H1 (cell line): Measurements from ENCODE around the gene CIT. TPM values are rescaled to one million over a fixed set of nuclear protein-coding genes. Genes with fewer than 3 reads are reported as not detected.

Experiments
- CTCF ChIA-PET: fragments of 300-600 bp; sonication (Branson Sonifier 250); formaldehyde crosslinking; loops from one replicate; lab custom pipeline; 2021; ENCODE audit not compliant: partially characterized antibody; lab: Charles Lee
- POLR2A ChIA-PET: fragments of 300-600 bp; sonication (Branson Sonifier 250); formaldehyde crosslinking; loops from one replicate; lab custom pipeline; 2021; ENCODE audit warnings: inconsistent platforms; ENCODE audit not compliant: partially characterized antibody; lab: Charles Lee
- DNase-seq, 2 experiments: peaks; one replicate each; pipeline versions ENCODE4 v3.0.0 to v3.0.0-alpha.2; 2010 to 2022; ENCODE audit warnings: low spot score in 2 of 2, low read depth in 1 of 2, mixed read lengths in 1 of 2
- FAIRE-seq: peaks from 2 replicates; lab custom pipeline; 2011; peaks lifted over from hg19 to GRCh38; lab: Jason Lieb, UNC
- H2AFZ ChIP-seq: 2 replicates; pipeline ENCODE4 v1.8.1; 2012; ENCODE audit warnings: low read length, inconsistent platforms
- H2AK5ac ChIP-seq: 2 replicates; pipeline ENCODE4 v1.6.1; 2013; ENCODE audit warnings: low read depth, low read length
- H2BK120ac ChIP-seq: replicated peaks from 2 replicates; pipeline ENCODE3; 2013; ENCODE audit warnings: low read depth, low read length, inconsistent platforms
- H2BK12ac ChIP-seq: 2 replicates; pipeline ENCODE4 v1.6.1; 2013; ENCODE audit warnings: low read depth, low read length
- H2BK15ac ChIP-seq: 2 replicates; pipeline ENCODE4 v1.6.1; 2013; ENCODE audit warnings: low read length
- H2BK20ac ChIP-seq: 2 replicates; pipeline ENCODE4 v1.6.1; 2013; ENCODE audit warnings: low read length
- H2BK5ac ChIP-seq: 2 replicates; pipeline ENCODE4 v1.6.1; 2013; ENCODE audit warnings: low read depth, low read length
- H3K14ac ChIP-seq: 2 replicates; pipeline ENCODE4 v1.6.1; 2013; ENCODE audit warnings: inconsistent platforms; ENCODE audit not compliant: insufficient read length
- H3K18ac ChIP-seq: 2 replicates; pipeline ENCODE4 v1.6.1; 2013; ENCODE audit warnings: low read length; ENCODE audit errors: extremely low read depth
- H3K23ac ChIP-seq: 2 replicates; pipeline ENCODE4 v1.6.1; 2013; ENCODE audit warnings: inconsistent platforms; ENCODE audit not compliant: insufficient read length
- H3K23me2 ChIP-seq: 2 replicates; pipeline ENCODE4 v1.6.1; 2013; ENCODE audit warnings: low read depth, low read length
- H3K27ac ChIP-seq: 2 replicates; pipeline ENCODE4 v1.6.1; 2011; ENCODE audit warnings: low read depth, low read length, inconsistent platforms
- H3K27me3 ChIP-seq, 4 experiments: replicated peaks in 1 of 4; 1 replicate in 1 of 4; 2 replicates in 3 of 4; pipeline versions ENCODE4 v1.6.1 to v1.8.1; 2011 to 2013; ENCODE audit warnings: low read length in 3 of 4, mild to moderate bottlenecking in 3 of 4, inconsistent platforms in 2 of 4, mixed read lengths in 2 of 4, moderate library complexity in 1 of 4; ENCODE audit not compliant: control insufficient read depth in 3 of 4, insufficient read depth in 3 of 4; ENCODE audit errors: extremely low read depth in 1 of 4
- H3K36me3 ChIP-seq, 4 experiments: 2 replicates each; pipeline versions ENCODE4 v1.6.1 to v1.8.1; 2011 to 2013; ENCODE audit warnings: mild to moderate bottlenecking in 4 of 4, low read length in 3 of 4, moderate library complexity in 2 of 4, control low read depth in 1 of 4, inconsistent platforms in 1 of 4; ENCODE audit not compliant: insufficient read depth in 4 of 4, control insufficient read depth in 2 of 4
- H3K4ac ChIP-seq: replicated peaks from 2 replicates; pipeline ENCODE3; 2013; ENCODE audit warnings: low read length, low read depth, mixed read lengths, inconsistent platforms; ENCODE audit not compliant: insufficient read length
- H3K4me1 ChIP-seq, 4 experiments: replicated peaks in 1 of 4; 1 replicate in 1 of 4; 2 replicates in 3 of 4; pipeline versions ENCODE4 v1.6.1 to v1.8.1; 2011 to 2013; ENCODE audit warnings: low read length in 3 of 4, inconsistent platforms in 2 of 4, mixed read lengths in 1 of 4; ENCODE audit not compliant: insufficient read depth in 4 of 4, control insufficient read depth in 3 of 4
- H3K4me2 ChIP-seq, 2 experiments: 2 replicates each; pipeline versions ENCODE4 v1.6.1 to v1.8.1; 2011 to 2013; ENCODE audit warnings: low read depth in 2 of 2, low read length in 2 of 2, control low read depth in 1 of 2, inconsistent platforms in 1 of 2, mild to moderate bottlenecking in 1 of 2; ENCODE audit not compliant: insufficient read depth in 1 of 2
- H3K4me3 ChIP-seq, 4 experiments: fragments of 200-600, 300-600 bp in 1 of 4; sonication (generic), shearing (Covaris generic), sonication (Bioruptor Twin) in 1 of 4; 2 replicates each; pipeline versions ENCODE4 v1.5.1 to v1.8.1; 2011 to 2016; ENCODE audit warnings: low read length in 4 of 4, low read depth in 3 of 4, control low read depth in 2 of 4, inconsistent platforms in 2 of 4, mild to moderate bottlenecking in 2 of 4, mixed read lengths in 1 of 4, moderate library complexity in 1 of 4; ENCODE audit not compliant: insufficient read depth in 2 of 4; ENCODE audit errors: extremely low read depth in 1 of 4
- H3K56ac ChIP-seq: replicated peaks from 2 replicates; pipeline ENCODE3; 2013; ENCODE audit warnings: low read depth, mild to moderate bottlenecking, mixed read lengths, low read length, inconsistent platforms; ENCODE audit not compliant: insufficient read length
- H3K79me1 ChIP-seq: 2 replicates; pipeline ENCODE4 v1.6.1; 2013; ENCODE audit warnings: low read depth, low read length, control low read depth
- H3K79me2 ChIP-seq, 2 experiments: 2 replicates each; pipeline versions ENCODE4 v1.6.1 to v1.8.1; 2012 to 2013; ENCODE audit warnings: low read length in 2 of 2, mild to moderate bottlenecking in 2 of 2, inconsistent platforms in 1 of 2; ENCODE audit not compliant: insufficient read depth in 2 of 2, control insufficient read depth in 1 of 2
- H3K9ac ChIP-seq, 4 experiments: replicated peaks in 1 of 4; 1 replicate in 1 of 4; 2 replicates in 3 of 4; pipeline versions ENCODE4 v1.6.1 to v1.8.1; 2011 to 2013; ENCODE audit warnings: low read depth in 3 of 4, low read length in 3 of 4, control low read depth in 2 of 4, mild to moderate bottlenecking in 2 of 4, moderate library complexity in 2 of 4, inconsistent platforms in 1 of 4; ENCODE audit errors: extremely low read depth in 1 of 4
- H3K9me3 ChIP-seq, 2 experiments: 2 replicates each; pipeline versions ENCODE4 v1.6.1 to v1.8.1; 2012 to 2013; ENCODE audit warnings: mild to moderate bottlenecking in 2 of 2, moderate library complexity in 2 of 2, control low read depth in 1 of 2, inconsistent platforms in 1 of 2, low read depth in 1 of 2, low read length in 1 of 2, mixed read lengths in 1 of 2; ENCODE audit not compliant: insufficient read depth in 2 of 2
- H4K20me1 ChIP-seq, 2 experiments: replicated peaks in 1 of 2; 2 replicates each; pipeline versions ENCODE3 to v1.8.1; 2011 to 2013; ENCODE audit warnings: inconsistent platforms in 2 of 2, low read length in 2 of 2, mild to moderate bottlenecking in 1 of 2; ENCODE audit not compliant: insufficient read depth in 2 of 2, control insufficient read depth in 1 of 2
- H4K5ac ChIP-seq: 2 replicates; pipeline ENCODE4 v1.6.1; 2013; ENCODE audit warnings: low read length, low read depth, mixed read lengths, inconsistent platforms; ENCODE audit not compliant: insufficient read length
- H4K8ac ChIP-seq: 2 replicates; pipeline ENCODE4 v1.8.0; 2013; ENCODE audit warnings: mild to moderate bottlenecking, moderate library complexity, low read length, inconsistent platforms; ENCODE audit not compliant: insufficient read depth; ENCODE audit errors: extremely low read depth
- H4K91ac ChIP-seq: replicated peaks from 2 replicates; pipeline ENCODE3; 2013; ENCODE audit warnings: low read length, mixed read lengths, inconsistent platforms; ENCODE audit not compliant: insufficient read length
- BACH1 ChIP-seq: IDR thresholded peaks from 2 replicates; pipeline ENCODE4 v1.6.1; 2012; ENCODE audit warnings: low read length, improper control_type of control experiment
- CTCF ChIP-seq, 3 experiments: IDR thresholded peaks; 1 replicate in 2 of 3; 2 replicates in 1 of 3; pipeline versions ENCODE4 v1.5.1 to v1.6.1; 2011; ENCODE audit warnings: low read length in 3 of 3, mild to moderate bottlenecking in 3 of 3, inconsistent platforms in 2 of 3, low read depth in 1 of 3, moderate library complexity in 1 of 3; ENCODE audit not compliant: insufficient read depth in 1 of 3; ENCODE audit errors: control extremely low read depth in 1 of 3
- E2F6 ChIP-seq: IDR thresholded peaks from 2 replicates; pipeline ENCODE4 v1.6.1; 2012; ENCODE audit warnings: inconsistent platforms
- EZH2 ChIP-seq: fragments of 200-600 bp; sonication (generic); IDR thresholded peaks from 2 replicates; pipeline ENCODE4 v1.7.1; 2012; ENCODE audit warnings: low read depth, mild to moderate bottlenecking, moderate library complexity, low read length, inconsistent platforms; ENCODE audit not compliant: severe bottlenecking
- FOSL1 ChIP-seq: IDR thresholded peaks from 2 replicates; pipeline ENCODE4 v1.6.1; 2011; ENCODE audit warnings: mild to moderate bottlenecking, low read depth, low read length, moderate library complexity; ENCODE audit not compliant: insufficient read depth
- GABPA ChIP-seq: IDR thresholded peaks from 2 replicates; pipeline ENCODE4 v1.6.1; 2011; ENCODE audit warnings: mild to moderate bottlenecking, low read length, moderate library complexity, borderline replicate concordance; ENCODE audit not compliant: insufficient read depth
- MAFK ChIP-seq: IDR thresholded peaks from 2 replicates; pipeline ENCODE4 v1.6.1; 2012; ENCODE audit warnings: low read depth, mild to moderate bottlenecking, improper control_type of control experiment, low read length
- POU5F1 ChIP-seq: IDR thresholded peaks from 2 replicates; pipeline ENCODE4 v1.6.1; 2011; ENCODE audit warnings: low read depth, mild to moderate bottlenecking, low read length, moderate library complexity
- SIX5 ChIP-seq: IDR thresholded peaks from 2 replicates; pipeline ENCODE4 v1.6.1; 2011; ENCODE audit warnings: mild to moderate bottlenecking, low read depth, low read length
- YY1 ChIP-seq: IDR thresholded peaks from 2 replicates; pipeline ENCODE4 v1.6.1; 2011; ENCODE audit warnings: low read depth, mild to moderate bottlenecking, low read length
- ZNF274 ChIP-seq: IDR thresholded peaks from 2 replicates; pipeline ENCODE4 v1.7.0; 2012; ENCODE audit warnings: low read length, borderline replicate concordance; ENCODE audit errors: extremely low read depth
- WGBS, 2 experiments: shearing (Covaris generic) in 1 of 2; methylation state at CpG; one replicate each; pipeline versions ENCODE4 v1.1.6 to v1.1.7; 2013 to 2015; ENCODE audit warnings: low lambda C conversion rate in 2 of 2, mixed read lengths in 2 of 2, inconsistent platforms in 1 of 2, low coverage in 1 of 2, missing lambda C conversion rate in 1 of 2; ENCODE audit not compliant: insufficient replicate concordance in 2 of 2, insufficient coverage in 1 of 2, insufficient read length in 1 of 2; ENCODE audit errors: extremely low coverage in 1 of 2, missing lambda C conversion rate in 1 of 2; 5-methylcytosine and 5-hydroxymethylcytosine counted together
- polyA plus RNA-seq, 7 experiments: library from polyadenylated mRNA; depleted of rRNA in 3 of 7; stranded (reverse) in 5 of 7; unstranded in 2 of 7; fragments of >200 nt in 5 of 7; fragments of 200-250 nt in 2 of 7; gene quantifications; 1 replicate in 5 of 7; 2 replicates in 1 of 7; 4 replicates in 1 of 7; pipeline versions ENCODE4 v1.2.1 to v1.2.3, GENCODE V29; 2011 to 2013; ENCODE audit warnings: missing spikeins in 2 of 7, mixed read lengths in 2 of 7
- total RNA-seq: library from RNA; stranded (reverse); fragmentation: NEBNext Ultra II Directional; extraction: Animal tissue kit (Norgen Biotek cat#: 25700); gene quantifications from 2 replicates; pipeline ENCODE4 v1.2.1, GENCODE V29; 2021

The CIT gene
- total and polyA plus RNA-seq, 2 of the 8 experiments (the other 6 are each of a cell fraction or from before 2014, with no cell fraction given) = 17.1 to 60.9 TPM

DNA sequence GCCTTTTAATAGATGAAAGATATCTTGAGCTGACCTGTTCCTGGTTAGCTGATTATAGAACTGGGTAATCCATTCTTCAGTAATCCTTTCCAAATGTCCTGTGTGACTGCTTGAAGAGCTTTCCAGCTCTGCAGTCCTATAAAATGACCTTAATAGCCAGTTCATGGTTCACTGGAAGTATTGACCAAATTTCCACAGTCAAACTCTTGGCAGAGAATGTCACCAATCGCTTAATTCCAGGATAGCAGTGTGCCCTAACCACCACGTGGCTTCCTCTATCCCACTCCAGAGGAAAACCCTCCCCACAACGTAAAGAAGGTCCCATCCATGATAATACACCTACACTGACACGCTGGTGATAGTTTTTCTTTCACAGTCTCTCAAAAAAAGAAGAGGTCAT is 191.7 kb downstream of the CIT start:
- ChIA-PET CTCF (interaction anchor here (0.6 kb wide), 1 partner anchor 155 kb away, joined by 3 read pairs; no protein-coding TSS in a partner anchor), POLR2A (interaction anchor here (0.6 to 1.5 kb wide), 2 partner anchors 9 to 101 kb away, joined by 3 to 6 read pairs; no protein-coding TSS in a partner anchor)
- H2BK5ac ChIP-seq = no peak overlapping the region
- H3K18ac ChIP-seq = no peak overlapping the region
- H3K14ac ChIP-seq = no peak overlapping the region
- H3K4ac ChIP-seq = no peak overlapping the region
- H3K79me1 ChIP-seq = no peaks in the 10 kb centered on the region; the same call in 1 of the 2 replicates
- no peak overlapping the region for H3K23ac ChIP-seq
- H2AK5ac ChIP-seq = no peak overlapping the region
- WGBS, 2 experiments = 95% methylated on average over 4 of the region's 4 CpGs; no CpG with 5 or more reads in 1 of the 2 experiments
- H2AFZ ChIP-seq = no peak overlapping the region
- no peak overlapping the region for H3K4me2 ChIP-seq
- H3K4me1 ChIP-seq = no peaks in the 10 kb centered on the region
- no peak overlapping the region for H4K5ac ChIP-seq
- no peaks in the 10 kb centered on the region; a peak in 1 of 4 replicates for H3K9me3 ChIP-seq
- FAIRE-seq = no peak
- no peak overlapping the region for H4K91ac ChIP-seq
- no peaks in the 10 kb centered on the region for H3K23me2 ChIP-seq
- peaks cover 0 to 2% of the 10 kb centered on the region in 2 experiments for H4K20me1 ChIP-seq
- H3K27me3 ChIP-seq = no peaks in the 10 kb centered on the region
- H3K36me3 ChIP-seq = peaks cover 6 to 34% (median 20%) of the 10 kb centered on the region in 4 experiments
- no peak overlapping the region for H2BK20ac ChIP-seq
- no peak overlapping the region for H2BK120ac ChIP-seq
- no peak overlapping the region for H3K9ac ChIP-seq
- no peak overlapping the region for H3K4me3 ChIP-seq
- DNase-seq = no peak
- H4K8ac ChIP-seq = no peak overlapping the region
- no peak overlapping the region for H3K27ac ChIP-seq
- no peak overlapping the region for H2BK15ac ChIP-seq
- H2BK12ac ChIP-seq = no peak overlapping the region
- no peaks in the 10 kb centered on the region for H3K79me2 ChIP-seq
- no peak overlapping the region for H3K56ac ChIP-seq
- no peak for TF ChIP-seq YY1
- TF ChIP-seq EZH2 = no peak
- TF ChIP-seq FOSL1 = no peak
- no peak for TF ChIP-seq BACH1
- no peak for TF ChIP-seq GABPA
- no peak for TF ChIP-seq MAFK
- TF ChIP-seq POU5F1 = no peak
- TF ChIP-seq E2F6 = no peak
- TF ChIP-seq ZNF274 = no peak
- no peak for TF ChIP-seq SIX5
- no peak for TF ChIP-seq CTCF (IDR thresholded peaks at IDR 0.05; ENCODE audit: control extremely low read depth in 1 of 3, insufficient read depth in 1 of 3, low read depth in 1 of 3, low read length in 3 of 3)
